HG03342 (cell line): ENCODE data around the gene TRIP6.
A peak's percentile ranks its signal among the peaks of the same experiment; 100 is the strongest.

Source experiments
- ATAC-seq: cut with Tn5 transposase; IDR thresholded peaks from one replicate; pipeline ENCODE4 v1.9.1; 2021; ENCODE audit warnings: mild to moderate bottlenecking, moderate library complexity; ENCODE audit not compliant: unreplicated experiment

Gene TRIP6

GRCh38 chr7:100873599-100874299 lies 6.6 kb downstream of the TRIP6 start:
- no peak for ATAC-seq

- no peak for ATAC-seq
Measured at GRCh38 chr7:100874300-100874576, 7.1 kb downstream of the TRIP6 start.

GRCh38 chr7:100874577-100875355 lies 7.6 kb downstream of the TRIP6 start, which contains the start of gene SRRT:
SRRT (plus strand) TSS chr7:100875103; CDS start chr7:100875591, 488 bp downstream.
- ATAC-seq = peak; percentile 84

- peak; percentile 29 for ATAC-seq
Measured at GRCh38 chr7:100875356-100875751, 8.2 kb downstream of the TRIP6 start.

- no peak for ATAC-seq
Measured at GRCh38 chr7:100878013-100878412, 10.8 kb downstream of the TRIP6 start.

GRCh38 chr7:100878685-100879084 lies 11.5 kb downstream of the TRIP6 start:
- ATAC-seq = no peak

- ATAC-seq = no peak
Measured at GRCh38 chr7:100879685-100880261, 12.6 kb downstream of the TRIP6 start.

GRCh38 chr7:100880645-100881044 lies 13.5 kb downstream of the TRIP6 start:
- no peak for ATAC-seq

GRCh38 chr7:100881136-100881535 lies 13.9 kb downstream of the TRIP6 start:
- ATAC-seq = no peak

- ATAC-seq = no peak
Measured at GRCh38 chr7:100882201-100882600, 15.0 kb downstream of the TRIP6 start.

- no peak for ATAC-seq
Measured at GRCh38 chr7:100882785-100883526, 15.8 kb downstream of the TRIP6 start.

GRCh38 chr7:100884736-100885439 lies 17.7 kb downstream of the TRIP6 start:
- no peak for ATAC-seq

- no peak for ATAC-seq
Measured at GRCh38 chr7:100885440-100886141, 18.4 kb downstream of the TRIP6 start.

- no peak for ATAC-seq
Measured at GRCh38 chr7:100886142-100886935, 19.2 kb downstream of the TRIP6 start.

- no peak for ATAC-seq
Measured at GRCh38 chr7:100886936-100887515, 19.8 kb downstream of the TRIP6 start.

- ATAC-seq = peak; percentile 42
Measured at GRCh38 chr7:100887516-100888290, 20.5 kb downstream of the TRIP6 start.

- no peak for ATAC-seq
Measured at GRCh38 chr7:100888291-100888987, 21.3 kb downstream of the TRIP6 start.
